Measurements from ENCODE around the gene NDUFS4. TPM values are rescaled to one million over a fixed set of nuclear protein-coding genes. Genes with fewer than 3 reads are reported as not detected.

NDUFS4 gene
- total and polyA plus RNA-seq, 2 of the 4 experiments (the other 2 are of a cell fraction): 34.2 to 70.1 TPM

DNA sequence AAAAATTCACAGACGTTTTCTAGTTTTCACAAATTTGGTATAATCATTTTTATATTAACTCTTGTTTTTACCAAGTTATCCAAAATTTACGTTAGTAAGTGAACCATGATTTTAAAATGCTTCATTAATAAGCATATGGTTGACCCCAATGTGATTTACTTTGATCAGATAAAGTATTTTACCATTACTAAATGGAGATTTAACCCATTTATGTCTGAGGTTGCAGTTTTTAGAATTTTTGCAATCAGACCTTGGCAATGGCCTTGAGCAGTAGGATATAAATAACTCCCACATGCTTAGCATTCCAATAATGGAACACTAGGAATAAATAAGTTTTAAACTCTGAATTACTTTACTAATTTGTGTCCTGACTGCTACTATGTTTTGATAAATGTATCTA lies 84.6 kb downstream of the NDUFS4 start:
- ChIA-PET POLR2A (ENCODE audit: unreplicated experiment) (no interaction called here), CTCF (no interaction called here)
- H4K5ac ChIP-seq (ENCODE audit: low read depth, low read length): no peak overlapping the region
- H2BK5ac ChIP-seq (ENCODE audit: low read depth, low read length, poor library complexity, severe bottlenecking): no peak overlapping the region
- no peak overlapping the region for H2BK15ac ChIP-seq (ENCODE audit: low read depth, low read length)
- H3K9ac ChIP-seq (ENCODE audit: low read depth, low read length): no peak overlapping the region
- peaks cover 6% of the 10 kb centered on the region for H3K36me3 ChIP-seq (ENCODE audit: control insufficient read depth, insufficient read depth, low read length)
- no peak overlapping the region for H4K8ac ChIP-seq (ENCODE audit: low read depth in 2 of 2, low read length in 2 of 2)
- H2AFZ ChIP-seq (replicated peaks; ENCODE audit: low read length, poor library complexity): no peak overlapping the region
- no peak overlapping the region for H2AK5ac ChIP-seq (ENCODE audit: low read depth, low read length)
- H3K79me1 ChIP-seq (ENCODE audit: low read depth in 1 of 2, low read length in 2 of 2): peaks cover 32 to 42% of the 10 kb centered on the region in 2 experiments
- BruUV-seq (replicated peaks): no TSS peak
- DNase-seq (no peak), ATAC-seq (ENCODE audit: low read depth) (no peak)
- H3K4me2 ChIP-seq (ENCODE audit: low read depth, low read length): no peak overlapping the region
- no peak overlapping the region for H2AK9ac ChIP-seq (replicated peaks; ENCODE audit: low read depth, low read length, poor library complexity)
- H3K4me3 ChIP-seq (ENCODE audit: insufficient read depth, low read depth, low read length): no peak overlapping the region
- dilution Hi-C loops (cut with HindIII; ENCODE audit: low sequenced_read_pairs, unreplicated experiment): no loop called here
- intact Hi-C loops (cut with micrococcal nuclease): loop anchor here (10.0 kb wide), 1 partner anchor 570 kb away; no protein-coding TSS in a partner anchor
- H4K91ac ChIP-seq (ENCODE audit: insufficient read depth, low read depth, low read length): no peak overlapping the region
- in situ Hi-C loops (cut with MboI; ENCODE audit: low sequenced_read_pairs): no loop called here
- no CpG with 5 or more reads among the region's 2 CpGs for WGBS, 2 experiments (ENCODE audit: extremely low coverage in 2 of 2, insufficient read length in 1 of 2)
- H3K56ac ChIP-seq (ENCODE audit: extremely low read depth, insufficient read depth, low read length): no peak overlapping the region
- H3K4ac ChIP-seq (ENCODE audit: low read depth, low read length): no peak overlapping the region
- no peak overlapping the region for H3K23ac ChIP-seq (ENCODE audit: low read depth, low read length)
- TF ChIP-seq, protein P1, sequence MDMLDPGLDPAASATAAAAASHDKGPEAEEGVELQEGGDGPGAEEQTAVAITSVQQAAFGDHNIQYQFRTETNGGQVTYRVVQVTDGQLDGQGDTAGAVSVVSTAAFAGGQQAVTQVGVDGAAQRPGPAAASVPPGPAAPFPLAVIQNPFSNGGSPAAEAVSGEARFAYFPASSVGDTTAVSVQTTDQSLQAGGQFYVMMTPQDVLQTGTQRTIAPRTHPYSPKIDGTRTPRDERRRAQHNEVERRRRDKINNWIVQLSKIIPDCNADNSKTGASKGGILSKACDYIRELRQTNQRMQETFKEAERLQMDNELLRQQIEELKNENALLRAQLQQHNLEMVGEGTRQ (IDR thresholded peaks at IDR 0.05; ENCODE audit: low read depth, low read length): no peak
- no peak for TF ChIP-seq RAD21 (IDR thresholded peaks at IDR 0.05; ENCODE audit: low read length)
- no peak for TF ChIP-seq NFE2L2 (IDR thresholded peaks at IDR 0.05; ENCODE audit: low read depth, low read length)
- no peak for TF ChIP-seq CHD1 (IDR thresholded peaks at IDR 0.05; ENCODE audit: low read depth, low read length)
- no peak for TF ChIP-seq MAZ (IDR thresholded peaks at IDR 0.05; ENCODE audit: borderline replicate concordance, low read depth, low read length)
- TF ChIP-seq CEBPB (IDR thresholded peaks at IDR 0.05; ENCODE audit: low read depth, low read length): no peak
- no peak for TF ChIP-seq BHLHE40 (IDR thresholded peaks at IDR 0.05; ENCODE audit: low read depth, low read length)
- TF ChIP-seq RFX5 (IDR thresholded peaks at IDR 0.05; ENCODE audit: low read depth, low read length): no peak
- H2BK20ac ChIP-seq (ENCODE audit: low read depth, low read length): no peak overlapping the region
- H3K18ac ChIP-seq (ENCODE audit: low read depth, low read length): no peak overlapping the region
- no peaks in the 10 kb centered on the region for H3K9me1 ChIP-seq (ENCODE audit: insufficient read depth, low read length)
- H4K20me1 ChIP-seq (ENCODE audit: insufficient read depth, low read length): peaks cover 8% of the 10 kb centered on the region; the same call in 1 of the 2 replicates
- H2BK120ac ChIP-seq (ENCODE audit: low read depth, low read length): no peak overlapping the region
- H3K27ac ChIP-seq (ENCODE audit: insufficient read depth, low read length): no peak overlapping the region
- H3K14ac ChIP-seq (replicated peaks; ENCODE audit: low read depth, low read length): no peak overlapping the region
- no peaks in the 10 kb centered on the region for H3K9me3 ChIP-seq (ENCODE audit: control insufficient read depth, insufficient read depth, low read length)
- H3K4me1 ChIP-seq (ENCODE audit: control insufficient read depth, insufficient read depth, low read length): peaks cover 9% of the 10 kb centered on the region
- no peaks in the 10 kb centered on the region for H3K27me3 ChIP-seq (ENCODE audit: control insufficient read depth, insufficient read depth, low read length)
